Glutamatergic neuron (in vitro differentiated cells): ENCODE results near the gene ARFIP1. TPM values are rescaled to one million over a fixed set of nuclear protein-coding genes. Genes with fewer than 3 reads are reported as not detected.

Experiments
- DNase-seq: peaks from one replicate; pipeline ENCODE4 v3.0.0; 2022
- H3K27ac Mint-ChIP-seq: one replicate; pipeline ENCODE4 v1.8.0; 2020; ENCODE audit warnings: mild to moderate bottlenecking, mixed read lengths, inconsistent platforms; ENCODE audit not compliant: unreplicated experiment
- H3K27me3 Mint-ChIP-seq: one replicate; pipeline ENCODE4 v1.8.0; 2020; ENCODE audit warnings: mild to moderate bottlenecking, moderate library complexity, mixed read lengths, inconsistent platforms; ENCODE audit not compliant: unreplicated experiment
- H3K36me3 Mint-ChIP-seq: one replicate; pipeline ENCODE4 v1.8.0; 2020; ENCODE audit warnings: mild to moderate bottlenecking, mixed read lengths, inconsistent platforms; ENCODE audit not compliant: unreplicated experiment
- H3K4me1 Mint-ChIP-seq: one replicate; pipeline ENCODE4 v1.8.0; 2020; ENCODE audit warnings: mild to moderate bottlenecking, low read depth, mixed read lengths, inconsistent platforms; ENCODE audit not compliant: unreplicated experiment
- H3K4me3 Mint-ChIP-seq: one replicate; pipeline ENCODE4 v1.8.0; 2020; ENCODE audit warnings: mild to moderate bottlenecking, mixed read lengths, inconsistent platforms; ENCODE audit not compliant: unreplicated experiment
- H3K9me3 Mint-ChIP-seq: one replicate; pipeline ENCODE4 v1.8.0; 2020; ENCODE audit warnings: mild to moderate bottlenecking, moderate library complexity, mixed read lengths, inconsistent platforms; ENCODE audit not compliant: unreplicated experiment
- CTCF ChIP-seq: fragments of 200-600 bp; sonication (generic); IDR thresholded peaks from one replicate; pipeline ENCODE4 v1.5.0; 2021; ENCODE audit not compliant: partially characterized antibody, unreplicated experiment
- total RNA-seq: library from RNA; stranded (reverse); fragmentation: NEBNext Ultra II Directional; extraction: Animal tissue kit (Norgen Biotek cat#: 25700); gene quantifications from one replicate; pipeline ENCODE4 v1.2.1, GENCODE V29; 2021; ENCODE audit not compliant: unreplicated experiment

Gene ARFIP1
- total RNA-seq, 1 donor from 2014 or later, result 22.2 TPM

DNA sequence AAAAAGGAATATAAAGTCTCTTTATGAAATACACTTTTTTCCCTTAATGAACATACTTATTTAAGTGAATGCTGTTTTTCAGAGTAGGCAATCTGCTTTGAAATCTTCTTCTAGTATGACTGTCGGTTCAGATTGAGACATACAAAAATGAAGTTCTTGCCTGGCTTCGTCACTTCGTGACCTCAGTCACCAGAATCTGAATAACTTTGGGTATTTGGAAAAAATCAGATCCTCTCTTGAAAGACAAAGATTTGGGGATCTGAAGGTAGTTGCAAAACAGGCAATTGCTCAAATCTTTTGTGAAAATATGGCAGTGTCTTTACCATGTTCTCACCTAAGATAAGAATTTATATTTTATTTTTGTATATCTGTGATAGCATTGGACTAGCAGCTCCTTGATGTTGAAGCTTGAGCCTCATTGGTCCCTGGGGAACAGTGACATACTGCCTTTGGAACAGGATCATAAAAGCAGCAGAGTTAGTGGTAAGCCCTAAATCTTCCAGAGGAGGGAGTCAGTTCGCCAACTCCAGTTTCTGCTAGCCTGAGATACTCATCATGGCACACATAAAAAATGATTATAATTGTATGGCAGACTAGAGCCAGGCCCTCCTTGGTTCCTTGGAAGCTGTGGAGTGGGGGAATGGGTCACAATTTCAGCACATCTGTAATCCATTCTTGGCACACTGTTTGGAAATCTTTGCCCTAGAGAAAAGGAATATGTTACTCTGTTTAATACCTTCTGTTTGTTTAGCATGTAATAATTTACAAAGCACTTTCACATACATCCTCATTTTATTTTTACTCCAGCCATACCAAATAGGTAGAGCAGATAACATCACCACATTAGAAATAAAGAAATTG is 5.0 kb downstream of the ARFIP1 start:
- H3K4me1 Mint-ChIP-seq, result peaks cover 18% of the 10 kb centered on the region
- peaks cover 6% of the 10 kb centered on the region for H3K27me3 Mint-ChIP-seq
- TF ChIP-seq CTCF, result no peak
- no peak overlapping the region for H3K4me3 Mint-ChIP-seq
- no peak for DNase-seq
- no peak overlapping the region for H3K27ac Mint-ChIP-seq
- H3K9me3 Mint-ChIP-seq, result peaks cover 2% of the 10 kb centered on the region
- no peaks in the 10 kb centered on the region for H3K36me3 Mint-ChIP-seq

DNA sequence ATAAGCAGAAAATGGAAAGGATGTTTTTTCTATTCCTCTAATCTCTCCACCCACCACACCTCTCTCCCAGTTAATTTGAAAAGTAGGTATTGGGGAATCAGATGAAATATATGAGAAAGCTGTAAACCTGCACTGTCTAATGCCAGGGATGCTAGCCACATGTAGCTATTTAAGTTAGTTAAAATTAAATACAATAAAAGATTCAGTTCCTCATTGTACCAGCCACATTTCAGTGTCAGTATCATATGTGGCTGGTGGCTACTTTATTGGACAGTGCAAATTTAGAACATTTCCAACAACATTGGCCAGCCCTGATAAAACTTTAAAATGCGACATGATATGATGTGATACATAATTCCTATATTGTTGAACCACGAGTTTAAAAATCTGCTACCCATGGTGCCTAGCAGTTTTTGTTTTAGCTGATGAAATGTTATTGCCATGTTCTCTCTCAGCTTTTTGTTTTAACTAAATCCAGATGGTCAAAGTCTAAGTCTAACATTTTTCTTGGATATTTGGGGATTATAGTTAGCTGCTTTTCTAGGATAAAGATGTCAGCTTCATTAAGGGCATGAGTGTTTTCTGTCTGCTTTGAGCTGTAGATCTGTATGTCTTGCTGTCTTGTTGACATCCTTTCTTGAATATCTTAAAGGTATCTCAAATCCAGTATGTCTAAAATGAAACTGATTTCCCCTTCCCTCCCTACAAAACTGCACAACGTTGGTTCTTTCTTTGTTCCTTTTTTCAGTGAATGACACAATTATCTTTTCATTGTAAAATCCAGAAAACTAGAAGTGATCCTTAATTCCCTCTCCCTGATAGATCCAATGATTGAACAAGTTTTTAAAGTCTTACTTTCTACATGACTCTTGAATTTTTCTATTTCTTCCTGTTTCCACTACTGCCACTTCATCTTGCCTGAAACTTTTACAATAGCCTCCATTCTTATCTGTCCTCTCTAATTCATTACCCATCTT is 6.2 kb downstream of the ARFIP1 start:
- H3K27me3 Mint-ChIP-seq, result peaks cover 1% of the 10 kb centered on the region
- no peak overlapping the region for H3K27ac Mint-ChIP-seq
- H3K9me3 Mint-ChIP-seq, result no peaks in the 10 kb centered on the region
- H3K4me1 Mint-ChIP-seq, result peaks cover 16% of the 10 kb centered on the region
- H3K4me3 Mint-ChIP-seq, result no peak overlapping the region
- no peak for TF ChIP-seq CTCF
- H3K36me3 Mint-ChIP-seq, result no peaks in the 10 kb centered on the region
- DNase-seq, result no peak

- Mint-ChIP-seq H3K27ac (no peak overlapping the region), H3K27me3 (peaks cover 1% of the 10 kb centered on the region), H3K4me1 (peaks cover 14% of the 10 kb centered on the region), H3K4me3 (no peak overlapping the region), H3K36me3 (no peaks in the 10 kb centered on the region), H3K9me3 (no peaks in the 10 kb centered on the region)
- DNase-seq, result no peak
- TF ChIP-seq CTCF, result no peak
Observed at GRCh38 chr4:152786627-152787026, 6.9 kb downstream of the ARFIP1 start.

DNA sequence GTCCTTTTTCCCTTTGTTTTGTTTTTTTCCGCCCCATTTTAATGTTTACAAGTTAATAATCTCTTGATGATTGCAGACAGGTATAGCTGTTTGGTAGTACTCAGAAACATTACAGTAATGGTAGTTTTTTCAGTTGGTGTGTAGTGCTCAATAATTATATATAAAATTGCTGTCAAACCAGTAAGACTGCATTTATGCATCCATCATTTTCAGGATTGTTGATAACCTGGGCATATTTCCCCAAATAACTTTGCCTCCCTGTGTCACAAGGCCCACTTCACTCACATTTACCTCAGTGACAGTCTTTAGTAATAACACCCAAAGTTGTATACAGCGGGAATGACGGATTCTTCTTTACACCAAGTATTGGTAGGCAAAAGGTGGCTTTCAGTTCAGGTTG is 16.1 kb downstream of the ARFIP1 start:
- H3K27ac Mint-ChIP-seq, result no peak overlapping the region
- no peak for TF ChIP-seq CTCF
- peaks cover 6% of the 10 kb centered on the region for H3K4me1 Mint-ChIP-seq
- DNase-seq, result no peak
- H3K36me3 Mint-ChIP-seq, result no peaks in the 10 kb centered on the region
- peaks cover 1% of the 10 kb centered on the region for H3K9me3 Mint-ChIP-seq
- no peaks in the 10 kb centered on the region for H3K27me3 Mint-ChIP-seq
- no peak overlapping the region for H3K4me3 Mint-ChIP-seq
